ENCODE measurements around the gene CEMIP2. TPM values are rescaled to one million over a fixed set of nuclear protein-coding genes. Genes with fewer than 3 reads are reported as not detected.

Gene CEMIP2
- total RNA-seq, 1 donor from 2014 or later: 139 TPM

DNA sequence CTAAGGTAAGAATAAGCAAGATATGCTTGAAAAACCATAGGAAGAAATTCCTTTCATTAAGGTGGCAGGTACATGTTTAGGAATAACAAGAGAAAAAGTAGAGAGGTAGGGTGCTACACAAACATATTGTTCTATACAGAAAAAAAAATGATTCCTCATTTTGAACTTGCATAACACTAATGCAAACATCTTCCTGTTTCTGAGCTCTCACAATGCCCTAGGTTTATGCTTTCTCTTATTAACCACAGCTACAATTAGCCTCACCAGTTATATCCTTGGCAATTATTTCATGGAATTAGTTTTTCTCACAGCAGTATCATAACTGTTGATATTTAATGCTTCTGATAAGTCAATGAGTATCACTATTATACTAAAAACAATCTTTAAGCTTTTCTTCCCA is 20.7 kb downstream of the CEMIP2 start:
- no peak overlapping the region for H3K27ac ChIP-seq (ENCODE audit: low read depth, low read length)
- H3K36me3 Mint-ChIP-seq (ENCODE audit: low read depth, unreplicated experiment): peaks cover 10% of the 10 kb centered on the region

DNA sequence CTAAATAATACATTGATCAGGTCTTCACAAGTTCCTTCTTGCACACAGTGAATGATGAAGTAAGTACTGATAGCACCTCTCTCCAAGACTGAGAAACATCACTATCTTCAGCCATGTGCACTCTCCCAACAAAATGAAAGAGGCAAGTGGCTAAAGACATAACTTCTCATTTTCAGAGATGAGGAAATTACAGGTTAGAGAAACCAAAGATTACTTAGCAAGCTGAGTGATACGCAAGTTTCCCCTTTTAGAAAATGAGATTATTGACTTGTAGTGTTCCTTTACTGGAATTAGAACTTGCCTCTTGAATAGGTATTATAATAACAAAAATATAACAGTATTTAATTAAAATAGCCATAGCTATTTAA is 21.6 kb downstream of the CEMIP2 start:
- Mint-ChIP-seq H3K36me3 (ENCODE audit: low read depth, unreplicated experiment) (peaks cover 10% of the 10 kb centered on the region), H3K27ac (ENCODE audit: unreplicated experiment) (no peak overlapping the region), H3K4me1 (ENCODE audit: low read depth, unreplicated experiment) (peaks cover 43% of the 10 kb centered on the region), H3K27me3 (ENCODE audit: low read depth, unreplicated experiment) (no peaks in the 10 kb centered on the region), H3K4me3 (ENCODE audit: unreplicated experiment) (no peak overlapping the region), H3K9me3 (ENCODE audit: unreplicated experiment) (no peaks in the 10 kb centered on the region)
- Histone ChIP-seq H2AFZ (ENCODE audit: low read depth, low read length) (no peak overlapping the region), H3K4me3 (ENCODE audit: insufficient read depth, low read depth, low read length) (no peak overlapping the region), H3K9ac (ENCODE audit: low read length) (no peak overlapping the region), H3K79me2 (ENCODE audit: insufficient read depth, low read length) (peaks cover 28% of the 10 kb centered on the region), H3K27ac (ENCODE audit: low read depth, low read length) (no peak overlapping the region), H3K4me2 (ENCODE audit: low read length) (no peak overlapping the region), H3K27me3 (ENCODE audit: insufficient read depth, low read length) (no peaks in the 10 kb centered on the region), H3K9me3 (ENCODE audit: insufficient read depth, low read depth, low read length) (no peaks in the 10 kb centered on the region), H3K36me3 (ENCODE audit: insufficient read depth, low read length) (peaks cover 12% of the 10 kb centered on the region), H3K4me1 (ENCODE audit: insufficient read depth, low read length) (peaks cover 19% of the 10 kb centered on the region), H4K20me1 (ENCODE audit: insufficient read depth, low read length) (peaks cover 29% of the 10 kb centered on the region)
- FAIRE-seq: no peak
- DNase-seq (ENCODE audit: low read depth): no peak
- TF ChIP-seq, protein P1, sequence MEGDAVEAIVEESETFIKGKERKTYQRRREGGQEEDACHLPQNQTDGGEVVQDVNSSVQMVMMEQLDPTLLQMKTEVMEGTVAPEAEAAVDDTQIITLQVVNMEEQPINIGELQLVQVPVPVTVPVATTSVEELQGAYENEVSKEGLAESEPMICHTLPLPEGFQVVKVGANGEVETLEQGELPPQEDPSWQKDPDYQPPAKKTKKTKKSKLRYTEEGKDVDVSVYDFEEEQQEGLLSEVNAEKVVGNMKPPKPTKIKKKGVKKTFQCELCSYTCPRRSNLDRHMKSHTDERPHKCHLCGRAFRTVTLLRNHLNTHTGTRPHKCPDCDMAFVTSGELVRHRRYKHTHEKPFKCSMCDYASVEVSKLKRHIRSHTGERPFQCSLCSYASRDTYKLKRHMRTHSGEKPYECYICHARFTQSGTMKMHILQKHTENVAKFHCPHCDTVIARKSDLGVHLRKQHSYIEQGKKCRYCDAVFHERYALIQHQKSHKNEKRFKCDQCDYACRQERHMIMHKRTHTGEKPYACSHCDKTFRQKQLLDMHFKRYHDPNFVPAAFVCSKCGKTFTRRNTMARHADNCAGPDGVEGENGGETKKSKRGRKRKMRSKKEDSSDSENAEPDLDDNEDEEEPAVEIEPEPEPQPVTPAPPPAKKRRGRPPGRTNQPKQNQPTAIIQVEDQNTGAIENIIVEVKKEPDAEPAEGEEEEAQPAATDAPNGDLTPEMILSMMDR (IDR thresholded peaks at IDR 0.05; ENCODE audit: insufficient read depth, low read depth, low read length): no peak

More for the DNA sequence above, 20.7 kb downstream of the CEMIP2 start:
- Histone ChIP-seq H2AFZ (ENCODE audit: low read depth, low read length) (no peak overlapping the region), H3K79me2 (ENCODE audit: insufficient read depth, low read length) (peaks cover 33% of the 10 kb centered on the region), H4K20me1 (ENCODE audit: insufficient read depth, low read length) (peaks cover 29% of the 10 kb centered on the region), H3K27me3 (ENCODE audit: insufficient read depth, low read length) (no peaks in the 10 kb centered on the region), H3K9ac (ENCODE audit: low read length) (no peak overlapping the region), H3K4me2 (ENCODE audit: low read length) (no peak overlapping the region), H3K9me3 (ENCODE audit: insufficient read depth, low read depth, low read length) (no peaks in the 10 kb centered on the region), H3K4me3 (ENCODE audit: insufficient read depth, low read depth, low read length) (no peak overlapping the region), H3K4me1 (ENCODE audit: insufficient read depth, low read length) (peaks cover 19% of the 10 kb centered on the region), H3K36me3 (ENCODE audit: insufficient read depth, low read length) (peaks cover 12% of the 10 kb centered on the region)
- no peak for FAIRE-seq
- H3K4me1 Mint-ChIP-seq (ENCODE audit: low read depth, unreplicated experiment): peaks cover 41% of the 10 kb centered on the region
- no peak overlapping the region for H3K4me3 Mint-ChIP-seq (ENCODE audit: unreplicated experiment)
- DNase-seq (ENCODE audit: low read depth): no peak
- H3K27me3 Mint-ChIP-seq (ENCODE audit: low read depth, unreplicated experiment): no peaks in the 10 kb centered on the region
- no peaks in the 10 kb centered on the region for H3K9me3 Mint-ChIP-seq (ENCODE audit: unreplicated experiment)
- peak overlapping the region; percentile 77 for H3K27ac Mint-ChIP-seq (ENCODE audit: unreplicated experiment)
- TF ChIP-seq, protein P1 (IDR thresholded peaks at IDR 0.05; ENCODE audit: insufficient read depth, low read depth, low read length): no peak
- no peak for TF ChIP-seq EZH2 (IDR thresholded peaks at IDR 0.05; ENCODE audit: insufficient read depth, low read length)

DNA sequence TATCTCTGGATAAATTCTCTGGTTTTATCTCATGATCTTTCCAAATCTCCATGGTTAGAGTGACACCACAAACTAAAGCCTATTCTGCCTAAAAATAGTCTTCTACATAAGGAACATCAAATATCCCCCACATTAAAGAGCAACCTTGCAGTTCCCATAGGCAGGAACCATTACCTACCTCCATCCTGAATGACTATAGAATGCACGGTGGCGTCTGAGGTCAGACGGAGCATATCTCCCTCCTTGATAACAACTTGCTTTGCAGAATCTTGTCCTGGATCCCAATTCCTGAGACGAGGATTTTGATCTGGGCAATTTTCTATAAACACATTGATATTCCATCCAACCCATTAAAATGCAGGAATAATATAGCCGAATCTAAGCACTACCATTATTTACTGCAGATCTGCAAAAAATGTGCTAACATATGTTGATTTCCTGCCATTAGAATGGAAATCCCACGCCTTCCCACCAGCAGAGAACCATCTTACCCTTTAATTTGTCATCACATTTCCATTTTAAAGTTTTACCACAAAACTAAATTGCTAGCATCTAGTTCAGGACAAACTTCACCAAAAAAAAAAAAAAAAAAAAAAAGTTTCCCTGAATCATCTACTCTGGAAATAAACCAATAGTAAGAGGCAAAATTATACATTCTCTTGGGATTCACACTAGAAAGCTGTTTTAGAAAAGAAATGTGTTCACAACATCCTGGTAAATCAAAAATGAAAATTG is 22.1 kb downstream of the CEMIP2 start:
- Histone ChIP-seq H3K79me2 (ENCODE audit: insufficient read depth, low read length) (peaks cover 25% of the 10 kb centered on the region), H3K4me2 (ENCODE audit: low read length) (no peak overlapping the region), H4K20me1 (ENCODE audit: insufficient read depth, low read length) (peaks cover 25% of the 10 kb centered on the region), H2AFZ (ENCODE audit: low read depth, low read length) (no peak overlapping the region), H3K4me3 (ENCODE audit: insufficient read depth, low read depth, low read length) (no peak overlapping the region), H3K36me3 (ENCODE audit: insufficient read depth, low read length) (peaks cover 12% of the 10 kb centered on the region), H3K27ac (ENCODE audit: low read depth, low read length) (no peak overlapping the region), H3K4me1 (ENCODE audit: insufficient read depth, low read length) (peaks cover 19% of the 10 kb centered on the region), H3K9me3 (ENCODE audit: insufficient read depth, low read depth, low read length) (no peaks in the 10 kb centered on the region), H3K9ac (ENCODE audit: low read length) (no peak overlapping the region), H3K27me3 (ENCODE audit: insufficient read depth, low read length) (no peaks in the 10 kb centered on the region)
- FAIRE-seq (no peak), DNase-seq (ENCODE audit: low read depth) (no peak)
- H3K4me1 Mint-ChIP-seq (ENCODE audit: low read depth, unreplicated experiment): peaks cover 43% of the 10 kb centered on the region
- H3K27me3 Mint-ChIP-seq (ENCODE audit: low read depth, unreplicated experiment): no peaks in the 10 kb centered on the region
- H3K27ac Mint-ChIP-seq (ENCODE audit: unreplicated experiment): no peak overlapping the region
- H3K9me3 Mint-ChIP-seq (ENCODE audit: unreplicated experiment): no peaks in the 10 kb centered on the region
- no peak for TF ChIP-seq EZH2 (IDR thresholded peaks at IDR 0.05; ENCODE audit: insufficient read depth, low read length)
- TF ChIP-seq, protein P1 (IDR thresholded peaks at IDR 0.05; ENCODE audit: insufficient read depth, low read depth, low read length): no peak
- H3K4me3 Mint-ChIP-seq (ENCODE audit: unreplicated experiment): no peak overlapping the region
- peaks cover 10% of the 10 kb centered on the region for H3K36me3 Mint-ChIP-seq (ENCODE audit: low read depth, unreplicated experiment)

Data from astrocyte (in vitro differentiated cells and primary cell).